ENCODE measurements around the gene SIPA1L3.

The SIPA1L3 gene

GRCh38 chr19:38247126-38247525 lies 340.1 kb downstream of the SIPA1L3 start:
- TF ChIP-seq NFIC (IDR thresholded peaks at IDR 0.05) (no peak), CREB1 (IDR thresholded peaks at IDR 0.05; ENCODE audit: low read depth) (no peak), MAX (IDR thresholded peaks at IDR 0.05) (no peak), TEAD4 (IDR thresholded peaks at IDR 0.05) (no peak), TAF1 (IDR thresholded peaks at IDR 0.05; ENCODE audit: low read depth) (no peak), RAD21 (IDR thresholded peaks at IDR 0.05; ENCODE audit: low read depth) (no peak), ZBTB7A (IDR thresholded peaks at IDR 0.05; ENCODE audit: low read depth) (no peak), CEBPB (IDR thresholded peaks at IDR 0.05) (no peak), REST (IDR thresholded peaks at IDR 0.05; ENCODE audit: low read depth) (no peak), FOXM1 (IDR thresholded peaks at IDR 0.05; ENCODE audit: borderline replicate concordance, low read depth) (no peak), EP300 (IDR thresholded peaks at IDR 0.05; ENCODE audit: borderline replicate concordance) (no peak), USF1 (IDR thresholded peaks at IDR 0.05) (no peak), EGR1 (IDR thresholded peaks at IDR 0.05) (no peak), TCF12 (IDR thresholded peaks at IDR 0.05; ENCODE audit: low read depth) (no peak), YY1 (IDR thresholded peaks at IDR 0.05; ENCODE audit: low read depth) (no peak)

- no peak for TF ChIP-seq NFIC (IDR thresholded peaks at IDR 0.05)
- no peak for TF ChIP-seq TAF1 (IDR thresholded peaks at IDR 0.05; ENCODE audit: low read depth)
- no peak for TF ChIP-seq RAD21 (IDR thresholded peaks at IDR 0.05; ENCODE audit: low read depth)
Observed at GRCh38 chr19:38247734-38248268, 340.8 kb downstream of the SIPA1L3 start.

GRCh38 chr19:38248421-38248820 lies 341.4 kb downstream of the SIPA1L3 start:
- TF ChIP-seq FOXM1 (IDR thresholded peaks at IDR 0.05; ENCODE audit: borderline replicate concordance, low read depth): no peak

- TF ChIP-seq TEAD4 (IDR thresholded peaks at IDR 0.05) (no peak), CEBPB (IDR thresholded peaks at IDR 0.05) (no peak), RAD21 (IDR thresholded peaks at IDR 0.05; ENCODE audit: low read depth) (no peak), ZBTB7A (IDR thresholded peaks at IDR 0.05; ENCODE audit: low read depth) (no peak), REST (IDR thresholded peaks at IDR 0.05; ENCODE audit: low read depth) (no peak), NFIC (IDR thresholded peaks at IDR 0.05) (no peak), USF1 (IDR thresholded peaks at IDR 0.05) (no peak), TAF1 (IDR thresholded peaks at IDR 0.05; ENCODE audit: low read depth) (no peak), YY1 (IDR thresholded peaks at IDR 0.05; ENCODE audit: low read depth) (no peak), EP300 (IDR thresholded peaks at IDR 0.05; ENCODE audit: borderline replicate concordance) (no peak)
Observed at GRCh38 chr19:38250428-38250820, 343.4 kb downstream of the SIPA1L3 start.

GRCh38 chr19:38250821-38251563 lies 344.0 kb downstream of the SIPA1L3 start:
- TF ChIP-seq NFIC (IDR thresholded peaks at IDR 0.05) (0 out of 2 replicates have a peak, but pooled peaks have one; percentile 26), TAF1 (IDR thresholded peaks at IDR 0.05; ENCODE audit: low read depth) (no peak), MAX (IDR thresholded peaks at IDR 0.05) (no peak), EGR1 (IDR thresholded peaks at IDR 0.05) (no peak)

GRCh38 chr19:38251564-38252051 lies 344.6 kb downstream of the SIPA1L3 start:
- no peak for TF ChIP-seq TCF12 (IDR thresholded peaks at IDR 0.05; ENCODE audit: low read depth)
- no peak for TF ChIP-seq CREB1 (IDR thresholded peaks at IDR 0.05; ENCODE audit: low read depth)
- no peak for TF ChIP-seq USF1 (IDR thresholded peaks at IDR 0.05)
- no peak for TF ChIP-seq EGR1 (IDR thresholded peaks at IDR 0.05)
- TF ChIP-seq TAF1 (IDR thresholded peaks at IDR 0.05; ENCODE audit: low read depth): no peak
- TF ChIP-seq EP300 (IDR thresholded peaks at IDR 0.05; ENCODE audit: borderline replicate concordance): no peak
- no peak for TF ChIP-seq RAD21 (IDR thresholded peaks at IDR 0.05; ENCODE audit: low read depth)
- TF ChIP-seq NFIC (IDR thresholded peaks at IDR 0.05): no peak
- no peak for TF ChIP-seq TEAD4 (IDR thresholded peaks at IDR 0.05)
- no peak for TF ChIP-seq FOXM1 (IDR thresholded peaks at IDR 0.05; ENCODE audit: borderline replicate concordance, low read depth)

Measured in Ishikawa (cell line).